ENCODE data around the gene REM2.

GRCh38 chr14:22884076-22884737 is 1.2 kb downstream of the REM2 start:
- TF ChIP-seq CTCF (optimal IDR thresholded peaks at IDR 0.05 in 1 of 3, IDR thresholded peaks at IDR 0.05 in 1 of 3, conservative IDR thresholded peaks at IDR 0.05 in 1 of 3; ENCODE audit: extremely low read depth in 1 of 3, insufficient read depth in 2 of 3, low read length in 3 of 3) (no peak), EZH2 (IDR thresholded peaks at IDR 0.05; ENCODE audit: low read length) (no peak)
